ENCODE measurements around the gene DECR2.

- TF ChIP-seq CTCF (IDR thresholded peaks at IDR 0.05 in 2 of 3, conservative IDR thresholded peaks at IDR 0.05 in 1 of 3; ENCODE audit: borderline replicate concordance in 1 of 3, insufficient read depth in 1 of 3, low read depth in 2 of 3, low read length in 2 of 3) (no peak), TCF7L2 (IDR thresholded peaks at IDR 0.05; ENCODE audit: borderline replicate concordance, extremely low read depth, insufficient read depth, insufficient read length) (no peak), SRF (IDR thresholded peaks at IDR 0.05; ENCODE audit: low read depth) (no peak), ZFX (IDR thresholded peaks at IDR 0.05) (no peak), POLR2A (IDR thresholded peaks at IDR 0.05; ENCODE audit: borderline replicate concordance, extremely low read depth, insufficient read depth, insufficient read length) (no peak)
Observed at GRCh38 chr16:396605-397004, 5.1 kb upstream of the DECR2 start.
